Stomach (tissue), 4 donors: ENCODE measurements around the gene UTS2B.

Source experiments
- CTCF ChIP-seq, 7 experiments: fragments of 450-650 bp in 4 of 7; fragments of 200-600 bp in 3 of 7; sonication (generic) in 3 of 7; IDR thresholded peaks; one replicate each; pipeline ENCODE4 v1.5.1; 2016 to 2019; ENCODE audit warnings: antibody characterized with exemption in 7 of 7, control low read depth in 2 of 7, mild to moderate bottlenecking in 1 of 7
- POLR2A ChIP-seq, 4 donors: fragments of 450-650 bp; IDR thresholded peaks; one replicate each; pipeline ENCODE4 v1.6.1; 2016; ENCODE audit warnings: antibody characterized with exemption in 4 of 4, control low read depth in 2 of 4, mild to moderate bottlenecking in 1 of 4, moderate library complexity in 1 of 4

GRCh38 chr3:191331388-191331787 is 1.1 kb upstream of the UTS2B start:
- no peak for TF ChIP-seq POLR2A (IDR thresholded peaks at IDR 0.05)
- no peak for TF ChIP-seq CTCF (IDR thresholded peaks at IDR 0.05)
